H1 (cell line): ENCODE results near the gene NBEA. TPM values are rescaled to one million over a fixed set of nuclear protein-coding genes. Genes with fewer than 3 reads are reported as not detected.

ENCODE experiments used
- CTCF ChIA-PET: fragments of 300-600 bp; sonication (Branson Sonifier 250); formaldehyde crosslinking; loops from one replicate; lab custom pipeline; 2021; ENCODE audit not compliant: partially characterized antibody; lab: Charles Lee
- POLR2A ChIA-PET: fragments of 300-600 bp; sonication (Branson Sonifier 250); formaldehyde crosslinking; loops from one replicate; lab custom pipeline; 2021; ENCODE audit warnings: inconsistent platforms; ENCODE audit not compliant: partially characterized antibody; lab: Charles Lee
- DNase-seq, 2 experiments: peaks; one replicate each; pipeline versions ENCODE4 v3.0.0 to v3.0.0-alpha.2; 2010 to 2022; ENCODE audit warnings: low spot score in 2 of 2, low read depth in 1 of 2, mixed read lengths in 1 of 2
- FAIRE-seq: peaks from 2 replicates; lab custom pipeline; 2011; peaks lifted over from hg19 to GRCh38; lab: Jason Lieb, UNC
- H2AFZ ChIP-seq: 2 replicates; pipeline ENCODE4 v1.8.1; 2012; ENCODE audit warnings: low read length, inconsistent platforms
- H2AK5ac ChIP-seq: 2 replicates; pipeline ENCODE4 v1.6.1; 2013; ENCODE audit warnings: low read depth, low read length
- H2BK120ac ChIP-seq: replicated peaks from 2 replicates; pipeline ENCODE3; 2013; ENCODE audit warnings: low read depth, low read length, inconsistent platforms
- H2BK12ac ChIP-seq: 2 replicates; pipeline ENCODE4 v1.6.1; 2013; ENCODE audit warnings: low read depth, low read length
- H2BK15ac ChIP-seq: 2 replicates; pipeline ENCODE4 v1.6.1; 2013; ENCODE audit warnings: low read length
- H2BK20ac ChIP-seq: 2 replicates; pipeline ENCODE4 v1.6.1; 2013; ENCODE audit warnings: low read length
- H2BK5ac ChIP-seq: 2 replicates; pipeline ENCODE4 v1.6.1; 2013; ENCODE audit warnings: low read depth, low read length
- H3K14ac ChIP-seq: 2 replicates; pipeline ENCODE4 v1.6.1; 2013; ENCODE audit warnings: inconsistent platforms; ENCODE audit not compliant: insufficient read length
- H3K18ac ChIP-seq: 2 replicates; pipeline ENCODE4 v1.6.1; 2013; ENCODE audit warnings: low read length; ENCODE audit errors: extremely low read depth
- H3K23ac ChIP-seq: 2 replicates; pipeline ENCODE4 v1.6.1; 2013; ENCODE audit warnings: inconsistent platforms; ENCODE audit not compliant: insufficient read length
- H3K23me2 ChIP-seq: 2 replicates; pipeline ENCODE4 v1.6.1; 2013; ENCODE audit warnings: low read depth, low read length
- H3K27ac ChIP-seq: 2 replicates; pipeline ENCODE4 v1.6.1; 2011; ENCODE audit warnings: low read depth, low read length, inconsistent platforms
- H3K27me3 ChIP-seq, 4 experiments: replicated peaks in 1 of 4; 1 replicate in 1 of 4; 2 replicates in 3 of 4; pipeline versions ENCODE4 v1.6.1 to v1.8.1; 2011 to 2013; ENCODE audit warnings: low read length in 3 of 4, mild to moderate bottlenecking in 3 of 4, inconsistent platforms in 2 of 4, mixed read lengths in 2 of 4, moderate library complexity in 1 of 4; ENCODE audit not compliant: control insufficient read depth in 3 of 4, insufficient read depth in 3 of 4; ENCODE audit errors: extremely low read depth in 1 of 4
- H3K36me3 ChIP-seq, 4 experiments: 2 replicates each; pipeline versions ENCODE4 v1.6.1 to v1.8.1; 2011 to 2013; ENCODE audit warnings: mild to moderate bottlenecking in 4 of 4, low read length in 3 of 4, moderate library complexity in 2 of 4, control low read depth in 1 of 4, inconsistent platforms in 1 of 4; ENCODE audit not compliant: insufficient read depth in 4 of 4, control insufficient read depth in 2 of 4
- H3K4ac ChIP-seq: replicated peaks from 2 replicates; pipeline ENCODE3; 2013; ENCODE audit warnings: low read length, low read depth, mixed read lengths, inconsistent platforms; ENCODE audit not compliant: insufficient read length
- H3K4me1 ChIP-seq, 4 experiments: replicated peaks in 1 of 4; 1 replicate in 1 of 4; 2 replicates in 3 of 4; pipeline versions ENCODE4 v1.6.1 to v1.8.1; 2011 to 2013; ENCODE audit warnings: low read length in 3 of 4, inconsistent platforms in 2 of 4, mixed read lengths in 1 of 4; ENCODE audit not compliant: insufficient read depth in 4 of 4, control insufficient read depth in 3 of 4
- H3K4me2 ChIP-seq, 2 experiments: 2 replicates each; pipeline versions ENCODE4 v1.6.1 to v1.8.1; 2011 to 2013; ENCODE audit warnings: low read depth in 2 of 2, low read length in 2 of 2, control low read depth in 1 of 2, inconsistent platforms in 1 of 2, mild to moderate bottlenecking in 1 of 2; ENCODE audit not compliant: insufficient read depth in 1 of 2
- H3K4me3 ChIP-seq, 4 experiments: fragments of 200-600, 300-600 bp in 1 of 4; sonication (generic), shearing (Covaris generic), sonication (Bioruptor Twin) in 1 of 4; 2 replicates each; pipeline versions ENCODE4 v1.5.1 to v1.8.1; 2011 to 2016; ENCODE audit warnings: low read length in 4 of 4, low read depth in 3 of 4, control low read depth in 2 of 4, inconsistent platforms in 2 of 4, mild to moderate bottlenecking in 2 of 4, mixed read lengths in 1 of 4, moderate library complexity in 1 of 4; ENCODE audit not compliant: insufficient read depth in 2 of 4; ENCODE audit errors: extremely low read depth in 1 of 4
- H3K56ac ChIP-seq: replicated peaks from 2 replicates; pipeline ENCODE3; 2013; ENCODE audit warnings: low read depth, mild to moderate bottlenecking, mixed read lengths, low read length, inconsistent platforms; ENCODE audit not compliant: insufficient read length
- H3K79me1 ChIP-seq: 2 replicates; pipeline ENCODE4 v1.6.1; 2013; ENCODE audit warnings: low read depth, low read length, control low read depth
- H3K79me2 ChIP-seq, 2 experiments: 2 replicates each; pipeline versions ENCODE4 v1.6.1 to v1.8.1; 2012 to 2013; ENCODE audit warnings: low read length in 2 of 2, mild to moderate bottlenecking in 2 of 2, inconsistent platforms in 1 of 2; ENCODE audit not compliant: insufficient read depth in 2 of 2, control insufficient read depth in 1 of 2
- H3K9ac ChIP-seq, 4 experiments: replicated peaks in 1 of 4; 1 replicate in 1 of 4; 2 replicates in 3 of 4; pipeline versions ENCODE4 v1.6.1 to v1.8.1; 2011 to 2013; ENCODE audit warnings: low read depth in 3 of 4, low read length in 3 of 4, control low read depth in 2 of 4, mild to moderate bottlenecking in 2 of 4, moderate library complexity in 2 of 4, inconsistent platforms in 1 of 4; ENCODE audit errors: extremely low read depth in 1 of 4
- H3K9me3 ChIP-seq, 2 experiments: 2 replicates each; pipeline versions ENCODE4 v1.6.1 to v1.8.1; 2012 to 2013; ENCODE audit warnings: mild to moderate bottlenecking in 2 of 2, moderate library complexity in 2 of 2, control low read depth in 1 of 2, inconsistent platforms in 1 of 2, low read depth in 1 of 2, low read length in 1 of 2, mixed read lengths in 1 of 2; ENCODE audit not compliant: insufficient read depth in 2 of 2
- H4K20me1 ChIP-seq, 2 experiments: replicated peaks in 1 of 2; 2 replicates each; pipeline versions ENCODE3 to v1.8.1; 2011 to 2013; ENCODE audit warnings: inconsistent platforms in 2 of 2, low read length in 2 of 2, mild to moderate bottlenecking in 1 of 2; ENCODE audit not compliant: insufficient read depth in 2 of 2, control insufficient read depth in 1 of 2
- H4K5ac ChIP-seq: 2 replicates; pipeline ENCODE4 v1.6.1; 2013; ENCODE audit warnings: low read length, low read depth, mixed read lengths, inconsistent platforms; ENCODE audit not compliant: insufficient read length
- H4K8ac ChIP-seq: 2 replicates; pipeline ENCODE4 v1.8.0; 2013; ENCODE audit warnings: mild to moderate bottlenecking, moderate library complexity, low read length, inconsistent platforms; ENCODE audit not compliant: insufficient read depth; ENCODE audit errors: extremely low read depth
- H4K91ac ChIP-seq: replicated peaks from 2 replicates; pipeline ENCODE3; 2013; ENCODE audit warnings: low read length, mixed read lengths, inconsistent platforms; ENCODE audit not compliant: insufficient read length
- ASH2L ChIP-seq: fragments of 200-600, 300-600 bp; sonication (generic); IDR thresholded peaks from one replicate; pipeline ENCODE4 v1.7.1; 2017; ENCODE audit warnings: low read length
- CBX5 ChIP-seq: fragments of 300-800, 300-1000 bp; sonication (generic); IDR thresholded peaks from 2 replicates; pipeline ENCODE4 v1.7.1; 2016; ENCODE audit warnings: antibody characterized with exemption, low read length, low read depth
- CEBPB ChIP-seq: IDR thresholded peaks from 2 replicates; pipeline ENCODE4 v1.6.1; 2012; ENCODE audit warnings: low read depth, low read length
- CHD2 ChIP-seq: IDR thresholded peaks from 2 replicates; pipeline ENCODE4 v1.6.1; 2012; ENCODE audit warnings: low read length, improper control_type of control experiment
- EGR1 ChIP-seq: IDR thresholded peaks from 2 replicates; pipeline ENCODE4 v1.6.1; 2011; ENCODE audit warnings: low read depth, low read length, borderline replicate concordance
- FOSL1 ChIP-seq: IDR thresholded peaks from 2 replicates; pipeline ENCODE4 v1.6.1; 2011; ENCODE audit warnings: mild to moderate bottlenecking, low read depth, low read length, moderate library complexity; ENCODE audit not compliant: insufficient read depth
- HDAC2 ChIP-seq, 2 experiments: fragments of 300-600 bp in 1 of 2; sonication (generic) in 1 of 2; IDR thresholded peaks; 2 replicates each; pipeline ENCODE4 v1.6.1; 2011 to 2012; ENCODE audit warnings: low read depth in 2 of 2, low read length in 2 of 2, mild to moderate bottlenecking in 2 of 2, moderate library complexity in 2 of 2, borderline replicate concordance in 1 of 2, inconsistent platforms in 1 of 2
- JUN ChIP-seq: IDR thresholded peaks from 2 replicates; pipeline ENCODE4 v1.6.1; 2011; ENCODE audit warnings: low read depth, mild to moderate bottlenecking, improper control_type of control experiment, low read length
- NANOG ChIP-seq: IDR thresholded peaks from 2 replicates; pipeline ENCODE4 v1.6.1; 2011; ENCODE audit warnings: low read length, low read depth, mild to moderate bottlenecking, inconsistent platforms; ENCODE audit not compliant: insufficient read depth, poor library complexity, severe bottlenecking
- PHF8 ChIP-seq: fragments of 200-600 bp; sonication (generic); conservative IDR thresholded peaks from 2 replicates; pipeline ENCODE4 v1.7.1; 2012; ENCODE audit warnings: low read depth, mild to moderate bottlenecking, inconsistent platforms, low read length, moderate library complexity
- POU5F1 ChIP-seq: IDR thresholded peaks from 2 replicates; pipeline ENCODE4 v1.6.1; 2011; ENCODE audit warnings: low read depth, mild to moderate bottlenecking, low read length, moderate library complexity
- SP1 ChIP-seq: IDR thresholded peaks from 2 replicates; pipeline ENCODE4 v1.6.1; 2011; ENCODE audit warnings: low read depth, low read length
- TBP ChIP-seq: IDR thresholded peaks from 2 replicates; pipeline ENCODE4 v1.6.1; 2011; ENCODE audit warnings: low read depth, low read length, improper control_type of control experiment
- YY1 ChIP-seq: IDR thresholded peaks from 2 replicates; pipeline ENCODE4 v1.6.1; 2011; ENCODE audit warnings: low read depth, mild to moderate bottlenecking, low read length
- WGBS, 2 experiments: shearing (Covaris generic) in 1 of 2; methylation state at CpG; one replicate each; pipeline versions ENCODE4 v1.1.6 to v1.1.7; 2013 to 2015; ENCODE audit warnings: low lambda C conversion rate in 2 of 2, mixed read lengths in 2 of 2, inconsistent platforms in 1 of 2, low coverage in 1 of 2, missing lambda C conversion rate in 1 of 2; ENCODE audit not compliant: insufficient replicate concordance in 2 of 2, insufficient coverage in 1 of 2, insufficient read length in 1 of 2; ENCODE audit errors: extremely low coverage in 1 of 2, missing lambda C conversion rate in 1 of 2; 5-methylcytosine and 5-hydroxymethylcytosine counted together
- polyA plus RNA-seq, 7 experiments: library from polyadenylated mRNA; depleted of rRNA in 3 of 7; stranded (reverse) in 5 of 7; unstranded in 2 of 7; fragments of >200 nt in 5 of 7; fragments of 200-250 nt in 2 of 7; gene quantifications; 1 replicate in 5 of 7; 2 replicates in 1 of 7; 4 replicates in 1 of 7; pipeline versions ENCODE4 v1.2.1 to v1.2.3, GENCODE V29; 2011 to 2013; ENCODE audit warnings: missing spikeins in 2 of 7, mixed read lengths in 2 of 7
- total RNA-seq: library from RNA; stranded (reverse); fragmentation: NEBNext Ultra II Directional; extraction: Animal tissue kit (Norgen Biotek cat#: 25700); gene quantifications from 2 replicates; pipeline ENCODE4 v1.2.1, GENCODE V29; 2021

The NBEA gene
- total and polyA plus RNA-seq, 2 of the 8 experiments (the other 6 are each of a cell fraction or from before 2014, with no cell fraction given): 14.2 to 21.5 TPM

GRCh38 chr13:35648201-35648600 lies 706.1 kb downstream of the NBEA start:
- Histone ChIP-seq H2BK15ac (no peak overlapping the region), H3K4ac (no peak overlapping the region), H3K36me3 (no peaks in the 10 kb centered on the region; a peak in 1 of 8 replicates), H4K20me1 (no peaks in the 10 kb centered on the region), H4K8ac (no peak overlapping the region), H3K56ac (no peak overlapping the region), H2AK5ac (no peak overlapping the region), H2BK20ac (no peak overlapping the region), H4K5ac (no peak overlapping the region), H3K4me1 (no peaks in the 10 kb centered on the region), H3K27ac (no peak overlapping the region), H3K23me2 (no peaks in the 10 kb centered on the region), H3K4me3 (no peak overlapping the region), H3K79me1 (no peaks in the 10 kb centered on the region), H2AFZ (no peak overlapping the region), H3K27me3 (no peaks in the 10 kb centered on the region), H4K91ac (no peak overlapping the region), H3K9me3 (no peaks in the 10 kb centered on the region), H3K4me2 (no peak overlapping the region), H2BK5ac (no peak overlapping the region), H2BK12ac (no peak overlapping the region), H3K23ac (no peak overlapping the region), H3K9ac (no peak overlapping the region), H3K18ac (no peak overlapping the region), H2BK120ac (no peak overlapping the region), H3K14ac (no peak overlapping the region), H3K79me2 (no peaks in the 10 kb centered on the region)
- DNase-seq (no peak), FAIRE-seq (no peak)
- POLR2A ChIA-PET: no interaction called here
- WGBS, 2 experiments: 91% methylated on average over 4 of the region's 4 CpGs; no CpG with 5 or more reads in 1 of the 2 experiments
- TF ChIP-seq JUN: no peak
- no peak for TF ChIP-seq CHD2
- no peak for TF ChIP-seq POU5F1
- no peak for TF ChIP-seq YY1
- no peak for TF ChIP-seq NANOG
- no peak for TF ChIP-seq TBP
- no peak for TF ChIP-seq SP1
- TF ChIP-seq CBX5: no peak
- TF ChIP-seq PHF8: no peak
- no peak for TF ChIP-seq EGR1
- TF ChIP-seq HDAC2 (IDR thresholded peaks at IDR 0.05; ENCODE audit: borderline replicate concordance in 1 of 2, low read depth in 2 of 2, low read length in 2 of 2): no peak
- no peak for TF ChIP-seq FOSL1
- TF ChIP-seq ASH2L: no peak
- TF ChIP-seq CEBPB: no peak
- CTCF ChIA-PET: interaction anchor here (1.1 to 1.2 kb wide), 2 partner anchors 17 to 32 kb away, joined by 4 to 6 read pairs; no protein-coding TSS in a partner anchor
